PC-9 (cell line): Measurements from ENCODE around the gene CRIP1. TPM values are rescaled to one million over a fixed set of nuclear protein-coding genes. Genes with fewer than 3 reads are reported as not detected.

ENCODE experiments used
- BruUV-seq: library from RNA; stranded (reverse); fragments of 400-500 nt; replicated peaks from 2 replicates; lab custom pipeline; 2021; lab: Mats Ljungman, UMichigan
- CTCF ChIA-PET: fragments of 300-600 bp; sonication (Branson Sonifier 250); formaldehyde crosslinking; loops from one replicate; lab custom pipeline; 2022; ENCODE audit warnings: antibody characterized with exemption; lab: Charles Lee
- POLR2A ChIA-PET: fragments of 300-600 bp; sonication (Branson Sonifier 250); formaldehyde crosslinking; loops from one replicate; lab custom pipeline; 2022; ENCODE audit warnings: antibody characterized with exemption; ENCODE audit not compliant: unreplicated experiment; lab: Charles Lee
- DNase-seq, 2 experiments: peaks; one replicate each; pipeline versions ENCODE4 v3.0.0 to v3.0.0-alpha.2; 2015 to 2022; ENCODE audit warnings: mixed read lengths in 1 of 2
- H2AFZ ChIP-seq: fragments of 200-600 bp; sonication (generic); 2 replicates; pipeline ENCODE4 v1.8.1; 2017; ENCODE audit warnings: antibody characterized with exemption
- H3F3A ChIP-seq: fragments of 200-600 bp; sonication (generic); 2 replicates; pipeline ENCODE4 v1.8.1; 2017; ENCODE audit warnings: antibody characterized with exemption, mild to moderate bottlenecking, low read depth; ENCODE audit not compliant: insufficient read depth
- H3K27ac ChIP-seq: fragments of 200-600 bp; sonication (generic); 2 replicates; pipeline ENCODE4 v1.6.1; 2016; ENCODE audit warnings: mixed run types
- H3K27me3 ChIP-seq: fragments of 200-600 bp; sonication (generic); 2 replicates; pipeline ENCODE4 v1.6.1; 2016; ENCODE audit warnings: low read depth, mixed run types; ENCODE audit not compliant: insufficient read depth
- H3K36me3 ChIP-seq: fragments of 200-600 bp; sonication (generic); 2 replicates; pipeline ENCODE4 v1.6.1; 2016; ENCODE audit warnings: low read depth, mixed run types
- H3K4me1 ChIP-seq: fragments of 200-600 bp; sonication (generic); replicated peaks from 2 replicates; pipeline ENCODE4 v1.6.1; 2016; ENCODE audit warnings: mixed run types; ENCODE audit not compliant: insufficient read depth
- H3K4me2 ChIP-seq: fragments of 200-600 bp; sonication (generic); 2 replicates; pipeline ENCODE4 v1.6.1; 2017; ENCODE audit warnings: mixed run types
- H3K4me3 ChIP-seq: fragments of 200-600 bp; sonication (generic); 2 replicates; pipeline ENCODE4 v1.6.1; 2016; ENCODE audit warnings: mixed run types
- H3K79me2 ChIP-seq: fragments of 200-600 bp; sonication (generic); 2 replicates; pipeline ENCODE4 v1.6.1; 2017; ENCODE audit warnings: low read depth, mixed run types
- H3K9me2 ChIP-seq: fragments of 200-600 bp; sonication (generic); 2 replicates; pipeline ENCODE4 v1.8.1; 2017; ENCODE audit warnings: mild to moderate bottlenecking; ENCODE audit not compliant: insufficient read depth
- H3K9me3 ChIP-seq: fragments of 200-600 bp; sonication (generic); 2 replicates; pipeline ENCODE4 v1.8.1; 2016; ENCODE audit warnings: low read depth; ENCODE audit not compliant: insufficient read depth
- H4K20me1 ChIP-seq: fragments of 200-600 bp; sonication (generic); 2 replicates; pipeline ENCODE4 v1.8.1; 2017; ENCODE audit not compliant: insufficient read depth
- CTCF ChIP-seq: fragments of 200-600 bp; sonication (generic); conservative IDR thresholded peaks from 2 replicates; pipeline ENCODE4 v1.6.1; 2017; ENCODE audit warnings: mixed run types, antibody characterized with exemption, mild to moderate bottlenecking, moderate library complexity
- EZH2 ChIP-seq: fragments of 200-600 bp; sonication (generic); IDR thresholded peaks from 2 replicates; pipeline ENCODE4 v1.8.0; 2017; ENCODE audit warnings: antibody characterized with exemption, low read depth
- intact Hi-C: fragments of 100-400 bp; cut with micrococcal nuclease; formaldehyde crosslinking; loops from one replicate; pipeline ENCODE4 v1.10.0; 2022; ENCODE audit not compliant: unreplicated experiment
- total RNA-seq: library from RNA; stranded (reverse); gene quantifications from 2 replicates; pipeline ENCODE4 v1.2.3, GENCODE V29; 2021

The CRIP1 gene
- total RNA-seq, 1 experiment from 2014 or later = 296 TPM

GRCh38 chr14:105437723-105438500 is 48.8 kb upstream of the CRIP1 start:
- peaks cover 51% of the 10 kb centered on the region for H3K79me2 ChIP-seq
- no peaks in the 10 kb centered on the region for H3K9me2 ChIP-seq
- no peaks in the 10 kb centered on the region for H3K27me3 ChIP-seq
- no peaks in the 10 kb centered on the region for H3K9me3 ChIP-seq
- intact Hi-C loops = no loop called here
- DNase-seq = no peak
- ChIA-PET CTCF (no interaction called here), POLR2A (no interaction called here)
- no peaks in the 10 kb centered on the region for H3K36me3 ChIP-seq
- no peaks in the 10 kb centered on the region for H3K4me1 ChIP-seq
- H2AFZ ChIP-seq = no peak overlapping the region
- peaks cover 60% of the 10 kb centered on the region for H4K20me1 ChIP-seq
- no peak for TF ChIP-seq CTCF
- no peak for TF ChIP-seq EZH2
- no peak overlapping the region for H3K4me3 ChIP-seq
- H3K4me2 ChIP-seq = no peak overlapping the region
- BruUV-seq = no TSS peak
- H3F3A ChIP-seq = 0 out of 2 replicates have a peak, but pooled peaks cover 3% of the 10 kb centered on the region
- H3K27ac ChIP-seq = no peak overlapping the region

GRCh38 chr14:105439179-105439578 is 47.5 kb upstream of the CRIP1 start:
- no peaks in the 10 kb centered on the region for H3K4me1 ChIP-seq
- no peak overlapping the region for H2AFZ ChIP-seq
- CTCF ChIA-PET = no interaction called here
- no peaks in the 10 kb centered on the region for H3K27me3 ChIP-seq
- peaks cover 50% of the 10 kb centered on the region for H4K20me1 ChIP-seq
- no peak overlapping the region for H3K27ac ChIP-seq
- no peaks in the 10 kb centered on the region for H3K36me3 ChIP-seq
- H3F3A ChIP-seq = 0 out of 2 replicates have a peak, but pooled peaks cover 3% of the 10 kb centered on the region
- POLR2A ChIA-PET = no interaction called here
- H3K79me2 ChIP-seq = peaks cover 38% of the 10 kb centered on the region
- TF ChIP-seq EZH2 (no peak), CTCF (no peak)
- no peak overlapping the region for H3K4me2 ChIP-seq
- no peak overlapping the region for H3K4me3 ChIP-seq
- intact Hi-C loops = no loop called here
- BruUV-seq = no TSS peak
- no peaks in the 10 kb centered on the region for H3K9me3 ChIP-seq
- no peaks in the 10 kb centered on the region for H3K9me2 ChIP-seq
- DNase-seq = no peak

GRCh38 chr14:105439710-105440553 is 46.8 kb upstream of the CRIP1 start:
- TF ChIP-seq EZH2 (no peak), CTCF (no peak)
- intact Hi-C loops = no loop called here
- H3K4me3 ChIP-seq = no peak overlapping the region
- no TSS peak for BruUV-seq
- H3K36me3 ChIP-seq = no peaks in the 10 kb centered on the region
- no peak overlapping the region for H3K4me2 ChIP-seq
- POLR2A ChIA-PET = no interaction called here
- no peaks in the 10 kb centered on the region for H3K4me1 ChIP-seq
- DNase-seq = no peak
- no peaks in the 10 kb centered on the region for H3K27me3 ChIP-seq
- no peak overlapping the region for H2AFZ ChIP-seq
- peaks cover 31% of the 10 kb centered on the region for H3K79me2 ChIP-seq
- no peaks in the 10 kb centered on the region for H3K9me3 ChIP-seq
- 0 out of 2 replicates have a peak, but pooled peaks cover 2% of the 10 kb centered on the region for H3F3A ChIP-seq
- no peaks in the 10 kb centered on the region for H3K9me2 ChIP-seq
- CTCF ChIA-PET = no interaction called here
- no peak overlapping the region for H3K27ac ChIP-seq
- peaks cover 46% of the 10 kb centered on the region for H4K20me1 ChIP-seq
